Measurements from ENCODE around the gene CDC42EP1. TPM values are rescaled to one million over a fixed set of nuclear protein-coding genes. Genes with fewer than 3 reads are reported as not detected.
"Not testable (repeated sequence)": the region's sequence is repeated elsewhere in the genome, so short reads cannot be mapped to it uniquely, and the experiment has no call there.

CDC42EP1 gene
- total RNA-seq, 1 donor from 2014 or later, result 46.2 TPM

DNA sequence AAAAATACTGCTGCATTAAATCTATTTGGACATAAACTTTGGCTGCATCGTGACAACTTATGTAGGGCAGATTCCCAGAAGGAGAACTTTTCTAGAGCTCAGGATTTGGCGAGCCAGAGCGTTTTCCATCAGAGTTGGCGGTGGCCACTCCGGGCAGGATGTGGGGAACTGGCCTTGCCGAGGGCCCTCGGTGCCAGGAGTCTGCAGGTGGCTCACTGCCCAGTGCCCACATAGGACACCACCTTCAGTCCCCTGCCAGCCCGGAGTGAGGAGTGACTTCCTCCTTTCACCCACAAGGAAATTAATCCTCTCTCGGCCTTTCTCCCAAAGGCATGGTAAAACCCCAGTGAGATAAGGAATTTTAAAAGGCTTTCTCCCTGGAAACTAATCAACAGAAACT lies 21.2 kb downstream of the CDC42EP1 start:
- no peaks in the 10 kb centered on the region for H3K36me3 ChIP-seq
- intact Hi-C loops (cut with DNase I), result no loop called here
- no peak for TF ChIP-seq POLR2AphosphoS5 (IDR thresholded peaks at IDR 0.05; ENCODE audit: insufficient read depth in 1 of 2, low read depth in 1 of 2)
- no peak for TF ChIP-seq POLR2A (IDR thresholded peaks at IDR 0.05)
- TF ChIP-seq, protein P1, sequence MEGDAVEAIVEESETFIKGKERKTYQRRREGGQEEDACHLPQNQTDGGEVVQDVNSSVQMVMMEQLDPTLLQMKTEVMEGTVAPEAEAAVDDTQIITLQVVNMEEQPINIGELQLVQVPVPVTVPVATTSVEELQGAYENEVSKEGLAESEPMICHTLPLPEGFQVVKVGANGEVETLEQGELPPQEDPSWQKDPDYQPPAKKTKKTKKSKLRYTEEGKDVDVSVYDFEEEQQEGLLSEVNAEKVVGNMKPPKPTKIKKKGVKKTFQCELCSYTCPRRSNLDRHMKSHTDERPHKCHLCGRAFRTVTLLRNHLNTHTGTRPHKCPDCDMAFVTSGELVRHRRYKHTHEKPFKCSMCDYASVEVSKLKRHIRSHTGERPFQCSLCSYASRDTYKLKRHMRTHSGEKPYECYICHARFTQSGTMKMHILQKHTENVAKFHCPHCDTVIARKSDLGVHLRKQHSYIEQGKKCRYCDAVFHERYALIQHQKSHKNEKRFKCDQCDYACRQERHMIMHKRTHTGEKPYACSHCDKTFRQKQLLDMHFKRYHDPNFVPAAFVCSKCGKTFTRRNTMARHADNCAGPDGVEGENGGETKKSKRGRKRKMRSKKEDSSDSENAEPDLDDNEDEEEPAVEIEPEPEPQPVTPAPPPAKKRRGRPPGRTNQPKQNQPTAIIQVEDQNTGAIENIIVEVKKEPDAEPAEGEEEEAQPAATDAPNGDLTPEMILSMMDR (IDR thresholded peaks at IDR 0.05), result no peak
- DNase-seq (ENCODE audit: extremely low spot score in 2 of 2), result no peak
- H3K4me3 ChIP-seq, result no peak overlapping the region
- no peak overlapping the region for H3K27ac ChIP-seq
- H3K4me1 ChIP-seq, result no peaks in the 10 kb centered on the region
- H3K9me3 ChIP-seq, result no peaks in the 10 kb centered on the region
- no peaks in the 10 kb centered on the region for H3K27me3 ChIP-seq

- no peaks in the 10 kb centered on the region for H3K9me3 ChIP-seq
- intact Hi-C loops (cut with DNase I), result no loop called here
- TF ChIP-seq, protein P1 (IDR thresholded peaks at IDR 0.05), result no peak
- TF ChIP-seq POLR2A (IDR thresholded peaks at IDR 0.05) (no peak), POLR2AphosphoS5 (IDR thresholded peaks at IDR 0.05; ENCODE audit: insufficient read depth in 1 of 2, low read depth in 1 of 2) (no peak)
- no peak overlapping the region for H3K27ac ChIP-seq
- DNase-seq (ENCODE audit: extremely low spot score in 2 of 2), result no peak
- no peak overlapping the region for H3K4me3 ChIP-seq
- no peaks in the 10 kb centered on the region for H3K27me3 ChIP-seq
- no peaks in the 10 kb centered on the region for H3K36me3 ChIP-seq
- H3K4me1 ChIP-seq, result no peaks in the 10 kb centered on the region
Measured at GRCh38 chr22:37582526-37582925, 22.2 kb downstream of the CDC42EP1 start.

- Histone ChIP-seq H3K27ac (no peak overlapping the region), H3K9me3 (no peaks in the 10 kb centered on the region), H3K36me3 (no peaks in the 10 kb centered on the region), H3K27me3 (no peaks in the 10 kb centered on the region), H3K4me1 (peaks cover 5% of the 10 kb centered on the region), H3K4me3 (no peak overlapping the region)
- DNase-seq (ENCODE audit: extremely low spot score in 2 of 2), result no peak
- intact Hi-C loops (cut with DNase I), result no loop called here
- TF ChIP-seq POLR2AphosphoS5 (IDR thresholded peaks at IDR 0.05; ENCODE audit: insufficient read depth in 1 of 2, low read depth in 1 of 2), result no peak
- TF ChIP-seq, protein P1 (IDR thresholded peaks at IDR 0.05), result no peak
- TF ChIP-seq POLR2A (IDR thresholded peaks at IDR 0.05), result no peak
Measured at GRCh38 chr22:37588546-37589215, 28.4 kb downstream of the CDC42EP1 start.

DNA sequence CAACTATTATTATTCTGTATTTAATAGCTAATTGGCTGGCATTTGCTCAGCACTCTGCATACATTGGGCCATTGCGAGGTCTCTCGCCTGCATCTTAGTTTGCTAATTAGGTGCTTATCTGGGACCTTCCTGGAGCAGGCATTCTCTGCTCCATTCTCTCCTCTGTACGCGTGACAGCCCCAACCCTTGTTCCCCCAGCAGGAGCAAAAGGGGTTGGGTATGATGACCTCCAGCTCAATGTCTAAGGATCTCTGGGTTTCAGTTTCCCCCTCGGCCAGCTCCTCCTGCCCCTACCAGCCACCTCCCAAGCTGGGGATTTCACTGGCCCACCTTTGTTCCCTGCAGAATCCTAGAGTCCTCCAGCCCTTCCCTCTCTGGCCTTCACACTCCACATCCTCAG lies 29.4 kb downstream of the CDC42EP1 start:
- intact Hi-C loops (cut with DNase I), result loop anchor here (5.0 kb wide), 1 partner anchor 47 kb away; no protein-coding TSS in a partner anchor
- DNase-seq (ENCODE audit: extremely low spot score in 2 of 2), result no peak
- peaks cover 5% of the 10 kb centered on the region for H3K4me1 ChIP-seq
- H3K9me3 ChIP-seq, result no peaks in the 10 kb centered on the region
- H3K36me3 ChIP-seq, result no peaks in the 10 kb centered on the region
- TF ChIP-seq, protein P1 (IDR thresholded peaks at IDR 0.05), result no peak
- TF ChIP-seq POLR2AphosphoS5 (IDR thresholded peaks at IDR 0.05; ENCODE audit: insufficient read depth in 1 of 2, low read depth in 1 of 2) (no peak), POLR2A (IDR thresholded peaks at IDR 0.05) (no peak)
- no peak overlapping the region for H3K4me3 ChIP-seq
- no peaks in the 10 kb centered on the region for H3K27me3 ChIP-seq
- H3K27ac ChIP-seq, result no peak overlapping the region

DNA sequence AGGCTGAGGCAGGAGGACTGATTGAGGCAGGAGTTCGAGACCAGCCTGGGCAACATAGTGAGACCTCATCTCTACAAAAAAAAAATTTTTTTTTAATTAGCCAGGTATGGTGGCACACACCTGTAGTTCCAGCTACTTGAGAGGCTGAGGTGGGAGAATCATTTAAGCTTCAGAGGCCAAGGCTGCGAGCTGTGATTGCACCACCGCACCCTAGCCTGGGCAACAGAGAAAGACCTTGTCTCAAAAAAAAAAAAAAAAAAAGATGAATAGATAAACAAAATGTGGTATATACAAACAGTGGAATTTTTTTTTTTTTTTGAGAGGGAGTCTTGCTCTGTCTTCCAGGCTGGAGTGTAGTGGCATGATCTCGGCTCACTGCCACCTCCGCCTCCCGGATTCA lies 30.8 kb downstream of the CDC42EP1 start:
- H3K4me1 ChIP-seq; H3K9me3 ChIP-seq; H3K27me3 ChIP-seq; H3K36me3 ChIP-seq; DNase-seq (ENCODE audit: extremely low spot score in 2 of 2); H3K4me3 ChIP-seq; H3K27ac ChIP-seq: not testable (repeated sequence)
- intact Hi-C loops (cut with DNase I), result loop anchor here (5.0 kb wide), 1 partner anchor 49 kb away; no protein-coding TSS in a partner anchor

Data from vagina (tissue), 2 donors.